HG02798 (cell line): Measurements from ENCODE around the gene EIF2AK2.
A peak's percentile ranks its signal among the peaks of the same experiment; 100 is the strongest.

Source experiments
- ATAC-seq: cut with Tn5 transposase; IDR thresholded peaks from one replicate; pipeline ENCODE4 v1.9.1; 2021; ENCODE audit warnings: mild to moderate bottlenecking; ENCODE audit not compliant: unreplicated experiment, poor library complexity

The EIF2AK2 gene

DNA sequence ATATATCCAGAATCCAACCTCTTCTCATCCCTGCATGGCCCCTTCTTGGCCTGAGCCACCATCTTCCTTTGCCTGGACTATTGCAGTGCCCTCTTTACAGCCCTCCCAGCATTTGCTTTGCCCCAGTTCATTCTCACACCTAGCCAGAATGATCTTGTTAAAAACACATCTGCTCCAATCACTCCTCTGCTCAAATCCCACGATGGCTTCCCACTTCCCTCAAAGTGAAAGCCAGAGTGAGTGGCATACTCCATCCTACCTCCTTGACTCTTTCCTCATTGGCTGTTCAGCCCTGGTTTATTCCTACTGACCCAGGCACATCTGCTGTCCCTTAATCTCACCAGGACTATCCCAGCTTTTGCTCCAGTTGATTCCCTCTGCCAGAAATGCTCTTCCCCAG, 17.0 kb upstream of the EIF2AK2 start:
- ATAC-seq: no peak

DNA sequence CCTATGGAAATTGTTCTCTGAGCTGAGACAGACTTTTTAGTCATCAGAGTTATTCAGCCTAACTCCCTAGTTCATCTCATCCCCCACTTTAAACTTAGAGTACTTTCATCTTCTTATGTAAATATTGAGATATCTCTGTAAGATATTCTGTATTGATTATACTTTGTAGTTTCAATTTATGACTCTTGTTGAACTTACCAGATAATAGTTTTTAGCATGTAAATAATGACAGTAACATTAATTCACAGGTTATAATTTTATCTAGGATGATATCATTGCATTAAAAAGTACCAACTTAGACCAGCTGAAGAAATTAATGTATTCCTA, 14.8 kb upstream of the EIF2AK2 start:
- no peak for ATAC-seq

DNA sequence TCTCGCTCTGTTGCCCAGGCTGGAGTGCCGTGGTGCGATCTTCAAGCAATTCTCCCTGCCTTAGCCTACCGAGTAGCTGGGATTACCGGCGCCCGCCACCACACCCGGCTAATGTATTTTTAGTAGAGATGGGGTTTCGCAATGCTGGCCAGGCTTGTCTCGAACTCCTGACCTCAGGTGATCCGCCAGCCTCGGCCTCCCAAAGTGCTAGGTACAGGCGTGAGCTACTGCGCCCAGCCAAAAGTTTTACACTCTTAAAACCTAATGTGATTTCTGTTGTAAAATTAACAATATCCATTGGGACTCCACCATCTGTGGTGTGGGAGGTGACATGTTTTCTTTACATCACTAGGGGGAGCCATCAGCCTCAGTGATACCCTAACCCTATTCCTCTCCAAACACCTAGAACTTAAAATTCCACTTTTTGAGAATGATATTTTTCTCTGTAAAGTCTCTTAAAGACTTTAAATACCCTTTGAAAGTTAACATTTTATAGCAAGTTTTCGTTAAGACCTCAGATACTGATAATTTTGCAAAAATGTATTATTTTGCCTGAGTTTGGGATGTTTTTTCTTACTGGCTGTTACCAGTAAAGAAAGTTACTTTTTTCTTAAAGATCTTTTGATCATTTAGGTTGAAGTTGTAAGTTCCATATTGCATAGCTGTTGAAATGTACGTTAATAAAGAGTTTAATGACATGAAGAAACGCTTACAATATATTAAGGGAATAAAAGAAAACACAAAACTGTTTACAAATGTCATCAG, 11.6 kb upstream of the EIF2AK2 start:
- ATAC-seq: peak; percentile 65

DNA sequence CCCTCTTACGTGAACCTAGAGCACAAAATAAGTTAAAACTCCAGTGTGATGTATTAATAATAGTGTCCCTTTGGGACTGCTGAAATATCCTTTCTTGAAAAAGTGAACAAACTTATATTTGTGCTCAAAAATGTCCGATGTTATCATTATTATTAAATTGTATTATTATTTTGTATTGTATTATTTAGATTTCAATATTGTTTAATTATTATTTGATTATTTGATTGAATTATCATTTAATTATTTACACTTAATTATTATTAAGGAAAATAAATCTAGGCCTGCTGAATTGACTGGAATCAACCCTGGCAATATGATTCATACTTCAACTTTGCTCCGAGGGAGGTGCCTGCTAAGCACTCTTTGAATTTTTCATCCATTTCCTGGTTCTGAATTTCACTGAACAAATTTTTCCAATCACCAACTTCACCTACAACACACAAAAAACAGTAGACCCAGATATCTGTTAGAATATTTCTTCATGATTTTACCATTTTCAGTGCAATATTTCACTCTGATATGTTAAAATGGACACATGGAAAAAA, 10.9 kb upstream of the EIF2AK2 start:
- ATAC-seq: no peak

DNA sequence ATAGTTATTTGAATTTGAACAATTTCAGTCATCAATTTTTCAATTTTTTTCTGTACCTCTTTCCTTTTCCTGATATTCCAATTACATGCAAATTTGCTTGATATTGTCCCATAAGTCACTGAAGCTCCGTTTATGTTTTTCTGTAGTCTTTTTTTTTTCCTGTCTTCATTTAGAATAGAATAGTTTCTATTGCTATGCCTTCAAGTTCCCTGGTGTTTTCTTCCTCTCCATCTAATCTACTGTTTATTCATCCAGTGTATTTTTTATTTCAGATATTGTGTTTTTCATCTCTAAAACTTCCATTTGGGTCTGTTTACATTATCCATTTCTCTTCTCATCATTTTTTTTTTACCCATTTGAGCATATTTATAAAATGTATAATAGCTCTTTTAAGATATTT, 8.0 kb upstream of the EIF2AK2 start:
- ATAC-seq: no peak

DNA sequence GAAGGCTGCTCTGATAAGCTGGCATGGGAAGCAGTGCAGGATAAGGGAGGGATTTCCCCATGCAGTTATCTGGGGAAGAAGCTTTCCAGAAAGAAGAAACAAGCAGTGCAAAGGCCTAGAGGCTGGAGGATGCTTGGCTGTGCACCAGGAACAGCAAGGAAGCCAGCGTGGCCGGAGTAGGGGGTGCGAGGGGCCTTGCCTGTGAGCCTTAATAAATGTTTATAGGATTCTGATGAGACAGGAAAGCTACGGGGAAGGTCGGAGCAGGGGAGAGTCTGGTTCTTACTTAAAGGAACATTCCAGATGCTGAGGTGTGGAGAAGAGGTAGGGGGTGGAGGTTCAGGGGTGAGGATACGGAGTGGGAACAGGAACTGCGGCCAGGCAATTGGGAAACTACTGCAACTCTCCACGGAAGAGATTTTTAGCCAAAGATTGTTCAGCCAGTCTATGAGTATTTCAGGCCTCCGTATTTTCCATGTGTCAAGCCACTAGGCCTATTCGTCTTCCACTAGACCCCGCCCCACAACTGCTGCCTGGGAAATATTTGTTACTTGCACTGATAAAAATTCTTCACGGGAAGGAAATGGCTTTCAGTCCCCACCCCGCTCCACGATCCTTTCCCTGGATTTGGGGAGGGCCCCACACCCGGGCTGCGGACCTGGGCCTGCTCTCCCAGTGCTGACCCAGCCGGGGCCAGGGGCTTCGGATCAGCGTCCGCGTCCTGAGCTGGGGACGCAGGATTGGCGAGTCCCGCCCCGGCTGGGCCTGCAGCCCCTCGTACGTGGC, 516 bp downstream of the EIF2AK2 start:
- peak; percentile 14 for ATAC-seq

DNA sequence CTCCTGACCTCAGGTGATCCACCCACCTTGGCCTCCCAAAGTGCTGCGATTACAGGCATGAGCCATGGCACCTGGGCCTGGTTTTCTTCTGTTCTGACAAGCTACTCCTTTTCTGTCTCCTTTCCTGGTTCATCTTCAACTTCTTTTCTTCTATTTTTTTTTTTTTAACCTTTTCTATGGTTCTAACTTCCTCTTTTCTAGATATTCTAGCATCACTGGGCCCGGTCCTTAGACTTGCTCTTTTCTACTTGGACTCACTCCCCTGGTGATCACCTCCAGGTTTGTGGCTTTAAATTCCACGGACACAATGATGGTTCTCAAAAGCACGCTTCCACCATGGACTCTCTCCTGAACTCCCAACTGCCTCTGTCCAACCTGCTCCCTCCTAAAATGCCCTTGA, 2.0 kb downstream of the EIF2AK2 start:
- ATAC-seq: no peak

DNA sequence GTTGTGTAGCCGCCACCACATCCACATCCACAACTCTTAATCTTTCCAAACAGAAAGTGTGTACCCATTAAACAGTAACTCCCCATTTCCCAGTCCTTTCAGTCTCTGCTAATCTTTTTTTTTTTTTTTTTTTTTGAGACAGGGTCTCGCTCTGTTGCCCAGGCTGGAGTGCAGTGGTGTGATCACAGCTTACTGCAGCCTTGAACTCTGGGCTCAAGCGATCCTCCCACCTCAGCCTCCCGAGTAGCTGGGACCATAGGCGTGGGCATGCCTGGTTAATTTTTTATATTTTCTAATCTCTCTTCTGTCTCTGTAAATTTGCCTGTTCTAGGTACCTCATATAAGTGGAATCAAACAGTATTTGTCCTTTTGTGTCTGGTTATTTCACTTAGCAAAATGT, 3.6 kb downstream of the EIF2AK2 start:
- no peak for ATAC-seq

DNA sequence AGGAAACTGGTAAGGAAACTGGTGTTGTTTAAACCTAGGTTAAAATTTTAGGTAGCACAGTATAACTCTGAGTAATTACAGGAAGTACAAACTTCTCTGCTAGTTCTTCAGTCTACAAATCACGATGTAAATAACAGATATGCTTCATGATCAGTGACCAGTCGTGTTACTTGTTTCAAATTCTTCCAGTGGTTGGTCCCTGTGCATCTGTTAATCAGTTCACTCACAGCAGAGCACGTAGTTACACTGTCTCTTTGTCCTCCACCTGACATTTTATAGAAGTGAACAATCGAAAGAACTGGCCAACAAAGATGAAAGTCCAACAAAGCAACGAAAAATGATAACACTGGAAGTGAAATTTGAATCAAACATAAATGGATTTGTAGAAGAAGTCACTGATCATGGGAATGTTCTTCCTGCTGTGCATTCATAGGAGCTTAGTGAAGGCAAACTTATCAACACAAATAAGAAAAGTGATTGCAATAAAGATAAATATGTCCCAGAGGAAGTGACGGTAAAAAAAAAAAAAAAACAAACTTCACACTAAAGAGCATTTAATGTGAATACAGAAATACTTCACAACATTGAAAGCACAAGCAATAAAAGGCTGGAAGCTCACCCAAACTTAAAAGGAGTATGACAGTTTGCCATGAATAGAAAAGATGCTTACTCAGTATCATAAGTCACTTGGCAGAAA, 7.0 kb downstream of the EIF2AK2 start:
- ATAC-seq: no peak

DNA sequence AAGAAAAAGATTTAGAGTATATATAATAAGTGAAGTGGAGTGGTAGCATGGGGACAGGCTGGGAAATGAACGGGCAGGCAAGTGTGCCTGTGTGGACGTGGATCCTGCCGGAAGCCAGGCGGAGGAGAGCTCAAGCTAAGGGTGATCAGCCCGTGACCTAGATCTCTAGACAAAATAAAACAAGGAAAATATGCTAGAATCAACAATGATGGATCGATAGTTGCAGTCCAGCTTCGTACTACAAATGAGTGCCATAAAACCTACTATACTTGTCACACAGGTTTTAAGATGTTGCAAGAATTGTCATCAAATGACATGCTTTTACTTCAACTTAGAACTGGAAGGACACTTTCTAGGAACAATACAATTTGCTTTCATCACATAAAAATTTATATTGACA, 8.5 kb downstream of the EIF2AK2 start:
- no peak for ATAC-seq

DNA sequence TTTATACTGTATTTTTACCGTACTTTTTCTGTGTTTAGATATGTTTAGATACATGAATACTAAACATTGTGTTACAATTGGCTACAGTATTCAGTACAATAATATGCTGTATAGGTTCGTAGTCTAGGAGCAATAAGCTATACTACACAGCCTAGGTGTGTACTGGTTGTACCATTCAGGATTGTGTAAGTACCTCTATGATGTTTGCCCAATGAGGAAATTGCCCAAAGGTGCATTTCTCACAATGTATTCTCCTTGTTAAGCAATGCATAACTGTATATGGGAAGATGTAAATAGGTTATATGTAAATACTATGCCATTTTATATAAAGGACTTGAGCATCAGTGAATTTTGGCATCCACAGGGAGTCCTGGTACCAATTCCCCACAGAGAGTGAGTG, 10.7 kb downstream of the EIF2AK2 start:
- no peak for ATAC-seq

DNA sequence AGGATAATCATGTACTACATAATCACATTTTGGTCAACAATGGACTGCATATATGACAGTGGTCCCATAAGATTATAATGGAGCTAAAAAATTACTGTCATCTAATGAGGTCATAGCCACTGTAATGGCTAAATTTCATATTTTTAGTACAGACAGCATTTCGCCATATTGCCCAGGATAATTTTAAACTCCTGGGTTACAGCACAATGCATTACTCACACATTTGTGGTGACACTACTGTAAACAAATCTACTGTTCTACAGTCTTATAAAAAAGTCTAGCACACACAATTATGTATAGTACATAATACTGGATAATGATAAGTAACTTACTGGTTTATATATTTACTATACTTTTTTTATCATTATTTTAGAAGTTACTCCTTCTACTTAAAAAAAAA, 12.8 kb downstream of the EIF2AK2 start:
- no peak for ATAC-seq

DNA sequence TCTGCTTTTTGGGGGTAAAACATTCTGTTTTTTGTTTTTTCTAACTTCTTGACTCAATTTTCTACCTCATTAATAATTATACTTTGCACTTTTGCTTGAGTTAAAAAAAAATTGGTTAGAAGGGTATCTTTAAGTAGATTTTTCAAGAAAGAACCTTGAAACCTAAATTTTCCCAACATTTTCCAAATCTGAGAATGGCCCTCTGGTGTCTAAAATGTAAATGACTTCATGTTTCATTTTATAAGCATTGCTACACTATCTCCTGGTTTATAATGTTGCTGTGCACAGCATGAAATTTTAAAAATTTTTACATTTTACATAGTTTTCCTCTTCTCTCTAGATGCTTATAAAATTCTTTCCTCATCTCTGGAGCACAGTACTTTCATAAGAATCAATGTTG, 14.2 kb downstream of the EIF2AK2 start:
- ATAC-seq: no peak

DNA sequence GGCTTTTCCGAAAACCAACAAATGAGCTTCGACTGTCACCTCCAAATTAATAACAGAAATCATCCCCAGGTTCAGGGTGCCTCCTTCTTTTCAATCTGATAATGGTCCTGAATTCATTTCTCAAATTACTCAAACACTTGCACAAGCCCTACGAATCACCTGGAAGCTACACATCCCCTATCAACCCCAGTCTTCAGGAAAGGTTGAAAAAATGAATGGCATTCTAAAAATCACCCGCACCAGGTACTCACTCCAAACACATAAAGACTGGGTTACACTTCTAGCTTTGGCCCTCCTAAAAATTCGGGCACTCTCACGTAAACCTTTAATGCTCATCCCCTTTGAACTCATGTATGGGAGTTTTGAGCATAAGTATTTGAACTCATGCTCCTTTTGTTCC, 23.9 kb downstream of the EIF2AK2 start:
- no peak for ATAC-seq

DNA sequence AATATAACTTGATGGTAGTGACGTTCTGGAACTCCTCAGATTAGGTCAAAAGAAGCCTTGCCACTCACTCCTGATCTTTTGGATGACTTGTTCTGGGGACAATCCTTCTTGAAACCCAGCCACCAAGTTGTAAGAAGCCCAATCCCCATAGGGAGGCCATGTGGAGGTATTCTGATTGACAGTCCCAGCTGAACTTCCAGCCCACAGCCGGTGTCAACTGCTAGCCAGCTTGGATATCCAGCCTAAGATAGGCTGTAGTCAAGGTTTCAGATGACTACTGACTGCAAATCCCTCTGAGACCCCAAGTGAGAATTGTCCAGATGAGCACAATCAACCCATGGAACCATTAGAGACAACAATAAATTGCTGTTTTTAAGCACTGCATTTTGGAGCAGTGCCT, 31.4 kb downstream of the EIF2AK2 start:
- ATAC-seq: no peak

DNA sequence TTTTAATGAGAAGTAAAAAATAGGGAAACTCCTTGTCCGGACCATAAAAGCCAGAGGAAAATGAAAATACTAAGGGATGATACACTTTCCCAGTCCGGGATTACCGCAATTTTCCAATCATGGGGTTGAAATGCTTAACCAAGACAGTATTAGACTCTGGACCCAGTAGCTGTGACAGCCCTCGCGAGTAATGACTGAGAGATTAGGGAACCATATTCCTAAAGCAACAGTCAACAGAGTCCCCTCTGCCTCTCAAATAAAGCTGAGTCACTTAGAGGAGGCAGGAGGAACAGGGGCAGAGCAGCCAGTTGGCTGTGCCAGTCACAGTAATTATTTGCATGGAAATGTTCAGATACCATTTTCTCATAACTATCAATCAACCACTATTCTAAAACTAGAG, 37.6 kb downstream of the EIF2AK2 start:
- no peak for ATAC-seq

DNA sequence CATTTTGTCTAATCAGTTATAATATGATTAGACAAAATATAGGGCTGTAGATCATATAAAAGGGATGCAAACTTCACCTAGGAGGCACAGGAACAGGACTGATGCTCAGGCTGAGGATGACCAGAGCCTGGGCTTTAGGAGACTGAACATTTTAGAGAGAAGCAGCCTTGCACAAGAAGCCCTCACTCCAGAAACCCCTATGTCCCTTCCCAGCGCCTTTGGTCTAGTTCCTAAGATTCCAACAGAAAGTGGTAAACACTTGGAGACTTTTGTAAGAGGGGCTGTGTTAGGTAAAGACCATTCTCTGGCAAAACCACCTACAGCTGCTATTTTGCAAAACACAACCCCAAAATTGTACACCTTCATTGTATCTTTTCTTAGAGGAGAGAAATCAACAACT, 39.2 kb downstream of the EIF2AK2 start:
- no peak for ATAC-seq

DNA sequence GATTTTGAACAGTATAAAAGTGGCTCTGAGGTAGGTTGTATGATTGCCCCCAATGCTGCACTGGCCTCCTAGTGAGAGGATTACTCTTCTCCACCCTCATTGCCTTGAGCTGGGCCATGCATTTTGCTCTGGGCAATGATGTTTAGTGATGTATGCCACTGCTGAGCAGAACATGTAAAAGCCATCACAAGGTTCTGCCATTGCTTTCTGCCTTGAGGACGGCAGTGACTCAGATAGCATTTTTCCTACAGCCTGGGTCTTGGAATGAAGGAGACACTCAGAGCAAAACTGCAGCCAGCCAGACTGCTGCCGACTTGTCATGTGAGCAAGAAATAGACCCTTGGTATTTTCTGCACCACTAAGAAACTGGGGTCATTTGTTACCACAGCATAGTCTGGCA, 44.8 kb downstream of the EIF2AK2 start:
- no peak for ATAC-seq

DNA sequence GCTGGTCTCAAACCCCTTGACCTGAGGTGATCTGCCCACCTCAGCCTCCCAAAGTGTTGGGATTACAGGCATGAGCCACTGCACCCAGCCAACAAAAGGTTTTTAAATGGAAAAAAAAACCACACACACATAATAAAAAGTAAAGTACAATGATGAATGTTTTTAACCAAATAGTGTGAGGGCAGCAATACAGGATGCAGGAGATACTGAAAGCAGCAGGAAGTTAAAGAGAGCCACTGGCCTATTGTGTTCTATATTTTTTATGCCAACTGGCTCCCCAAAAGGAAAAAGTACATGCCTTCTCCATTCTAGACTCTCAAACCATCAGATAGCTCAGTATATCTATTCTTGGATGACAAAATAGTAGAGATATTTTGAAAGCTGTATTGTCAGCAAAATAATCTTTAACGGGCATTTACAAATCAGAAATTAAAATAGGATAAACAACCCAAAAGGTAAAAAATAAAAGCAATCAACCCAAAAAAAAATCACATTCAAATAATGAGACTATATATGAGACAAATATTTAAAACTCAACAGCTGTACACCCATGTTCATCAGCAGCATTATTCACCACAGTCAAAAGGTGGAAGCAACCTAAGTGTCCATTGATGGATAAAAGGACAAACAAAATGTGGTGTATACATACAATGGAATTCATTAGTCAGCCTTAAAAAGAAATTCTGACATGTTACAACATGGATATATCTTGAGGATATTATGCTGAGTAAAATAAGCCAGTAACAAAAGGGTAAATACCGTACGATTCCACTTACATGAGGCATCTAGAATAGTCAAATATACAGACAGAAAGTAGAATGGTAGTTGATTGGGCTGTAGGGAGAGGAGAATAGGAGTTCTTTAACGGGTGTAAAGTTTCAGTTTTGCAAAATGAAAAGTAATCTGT, 46.2 kb downstream of the EIF2AK2 start:
- ATAC-seq: no peak

DNA sequence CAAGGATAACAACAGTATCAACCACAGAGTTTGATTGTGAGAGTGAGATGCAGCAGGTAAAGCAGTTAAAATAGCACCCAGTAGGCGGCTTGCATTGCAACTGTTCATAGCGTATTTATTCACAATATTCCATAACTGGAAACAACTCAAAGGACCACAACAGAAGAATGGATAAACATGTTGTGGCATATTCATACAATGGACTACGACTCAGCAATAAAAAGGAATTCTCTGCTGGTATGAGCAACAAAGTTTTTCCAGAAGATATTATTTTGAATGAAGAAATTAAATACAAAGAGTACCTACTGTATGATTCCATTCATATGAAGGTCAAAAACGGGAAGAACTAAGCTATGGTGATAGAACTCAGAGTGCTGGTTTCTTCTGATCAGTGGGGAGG, 47.3 kb downstream of the EIF2AK2 start:
- ATAC-seq: no peak
